AG04449 (cell line): ENCODE results near the gene SINHCAF.

Experiments used
- CTCF ChIA-PET: fragments of 350-600 bp; formaldehyde crosslinking; extraction: SDS; loops from one replicate; lab custom pipeline; 2021; ENCODE audit warnings: antibody characterized with exemption; lab: Yijun Ruan, JAX
- POLR2A ChIA-PET: fragments of 400-600, 350-600 bp; formaldehyde crosslinking; extraction: SDS; loops from one replicate; lab custom pipeline; 2020; ENCODE audit warnings: antibody characterized with exemption, inconsistent platforms; lab: Yijun Ruan, JAX
- DNase-seq: peaks from one replicate; pipeline ENCODE4 v3.0.0-alpha.2; 2010; ENCODE audit warnings: low read depth, low spot score
- H3K4me3 ChIP-seq: 2 replicates; pipeline ENCODE4 v1.5.1; 2011; ENCODE audit warnings: low read depth, mild to moderate bottlenecking, control low read depth, low read length
- TF ChIP-seq, protein P1 (sequence below): IDR thresholded peaks from one replicate; pipeline ENCODE4 v1.5.1; 2011; ENCODE audit warnings: mild to moderate bottlenecking, moderate library complexity, low read length, control low read depth, inconsistent platforms; ENCODE audit not compliant: insufficient read depth; ENCODE audit errors: missing control alignments

SINHCAF gene

DNA sequence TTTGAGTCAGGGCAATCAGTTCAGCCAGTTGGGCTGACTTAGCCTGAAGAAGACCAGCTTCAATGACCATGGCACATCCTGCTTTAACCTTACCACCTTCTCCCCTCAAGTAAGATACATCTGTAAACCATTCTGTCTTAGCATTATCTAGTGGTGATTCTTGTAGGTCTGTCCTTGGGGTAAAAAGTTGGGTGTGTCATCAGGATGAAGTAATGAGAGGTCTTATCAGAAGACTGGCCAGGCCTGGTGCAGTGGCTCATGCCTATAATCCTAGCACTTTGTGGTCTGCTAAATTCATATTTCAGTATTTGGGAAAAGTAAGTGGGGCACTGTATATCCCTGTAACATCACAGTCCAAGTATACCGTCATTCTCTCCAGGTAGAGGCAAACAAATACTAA lies 19.1 kb downstream of the SINHCAF start:
- CTCF ChIA-PET, result no interaction called here
- POLR2A ChIA-PET, result no interaction called here
- TF ChIP-seq, protein P1, sequence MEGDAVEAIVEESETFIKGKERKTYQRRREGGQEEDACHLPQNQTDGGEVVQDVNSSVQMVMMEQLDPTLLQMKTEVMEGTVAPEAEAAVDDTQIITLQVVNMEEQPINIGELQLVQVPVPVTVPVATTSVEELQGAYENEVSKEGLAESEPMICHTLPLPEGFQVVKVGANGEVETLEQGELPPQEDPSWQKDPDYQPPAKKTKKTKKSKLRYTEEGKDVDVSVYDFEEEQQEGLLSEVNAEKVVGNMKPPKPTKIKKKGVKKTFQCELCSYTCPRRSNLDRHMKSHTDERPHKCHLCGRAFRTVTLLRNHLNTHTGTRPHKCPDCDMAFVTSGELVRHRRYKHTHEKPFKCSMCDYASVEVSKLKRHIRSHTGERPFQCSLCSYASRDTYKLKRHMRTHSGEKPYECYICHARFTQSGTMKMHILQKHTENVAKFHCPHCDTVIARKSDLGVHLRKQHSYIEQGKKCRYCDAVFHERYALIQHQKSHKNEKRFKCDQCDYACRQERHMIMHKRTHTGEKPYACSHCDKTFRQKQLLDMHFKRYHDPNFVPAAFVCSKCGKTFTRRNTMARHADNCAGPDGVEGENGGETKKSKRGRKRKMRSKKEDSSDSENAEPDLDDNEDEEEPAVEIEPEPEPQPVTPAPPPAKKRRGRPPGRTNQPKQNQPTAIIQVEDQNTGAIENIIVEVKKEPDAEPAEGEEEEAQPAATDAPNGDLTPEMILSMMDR, result no peak
- no peak for DNase-seq
- H3K4me3 ChIP-seq, result no peak overlapping the region

DNA sequence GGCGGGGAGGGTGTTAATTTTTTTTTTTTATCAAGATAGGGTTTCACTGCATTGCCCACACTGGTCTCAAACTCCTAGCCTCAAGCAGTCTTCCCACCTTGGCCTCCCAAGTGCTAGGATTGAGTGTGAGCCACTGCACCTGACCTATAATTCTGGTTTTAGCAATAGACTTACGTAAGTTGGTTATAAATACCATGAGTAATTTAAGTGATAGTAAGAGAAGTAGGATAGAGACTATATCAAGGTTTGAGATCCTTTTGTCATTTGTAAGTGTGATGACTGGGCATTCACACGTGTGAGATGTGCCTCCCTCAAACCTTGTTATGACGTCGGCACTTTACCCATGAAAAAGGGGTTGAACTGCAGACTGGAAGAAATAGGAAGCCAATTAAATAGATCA lies 22.5 kb downstream of the SINHCAF start:
- ChIA-PET CTCF (interaction anchor here (1.5 kb wide), 1 partner anchor 31 kb away, joined by 4 read pairs; no protein-coding TSS in a partner anchor), POLR2A (no interaction called here)
- TF ChIP-seq, protein P1, result no peak
- no peak for DNase-seq
- H3K4me3 ChIP-seq, result no peak overlapping the region

DNA sequence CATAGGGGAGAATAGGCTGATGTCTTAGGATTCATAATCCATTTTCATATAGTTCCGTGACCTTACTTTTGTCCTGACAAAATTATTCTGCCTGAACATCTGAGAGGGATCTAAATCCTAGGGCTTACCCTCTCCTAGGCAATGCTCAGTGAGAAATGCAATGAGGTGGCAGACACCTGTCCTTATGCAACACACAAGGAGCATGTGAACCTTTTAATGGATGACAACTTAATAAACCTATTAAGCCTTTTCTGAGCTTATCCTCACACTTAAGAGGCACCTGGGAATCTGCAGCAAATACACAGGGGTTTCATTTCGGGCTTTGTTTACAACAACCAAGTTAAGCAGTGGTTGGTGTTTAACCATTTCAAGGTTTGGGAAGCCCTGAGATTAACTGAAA lies 24.6 kb downstream of the SINHCAF start:
- CTCF ChIA-PET, result interaction anchor here (1.2 to 4.3 kb wide), 2 partner anchors 29 to 50 kb away, joined by 3 to 15 read pairs; no protein-coding TSS in a partner anchor
- POLR2A ChIA-PET, result no interaction called here
- DNase-seq, result no peak
- TF ChIP-seq, protein P1, result no peak
- H3K4me3 ChIP-seq, result no peak overlapping the region

DNA sequence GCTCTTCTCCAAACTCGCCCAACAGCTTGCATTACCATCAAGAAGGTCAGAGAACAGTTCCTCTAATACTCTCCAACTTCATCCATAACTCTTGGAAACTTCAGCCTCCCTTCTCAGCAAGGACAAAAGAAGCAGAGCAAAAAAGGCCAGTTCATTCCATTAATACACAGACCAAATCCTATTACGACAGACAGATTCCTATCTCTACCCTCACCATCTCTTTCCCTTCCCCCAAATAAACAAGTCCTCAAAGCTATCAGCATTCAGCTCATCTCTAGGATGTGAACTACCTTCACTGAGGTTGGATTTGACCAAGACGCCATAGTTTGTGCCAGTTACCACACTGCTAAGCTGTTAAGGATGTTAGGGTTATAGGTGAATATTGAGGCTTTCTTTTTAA lies 25.2 kb downstream of the SINHCAF start:
- CTCF ChIA-PET, result interaction anchor here (4.3 kb wide), 1 partner anchor 29 kb away, joined by 15 read pairs; no protein-coding TSS in a partner anchor
- H3K4me3 ChIP-seq, result no peak overlapping the region
- no peak for DNase-seq
- POLR2A ChIA-PET, result no interaction called here
- TF ChIP-seq, protein P1, result no peak

GRCh38 chr12:31300341-31300740 lies 25.6 kb downstream of the SINHCAF start:
- ChIA-PET CTCF (interaction anchor here (0.8 to 4.3 kb wide), 2 partner anchors 21 to 28 kb away, joined by 3 to 15 read pairs; no protein-coding TSS in a partner anchor), POLR2A (no interaction called here)
- no peak overlapping the region for H3K4me3 ChIP-seq
- TF ChIP-seq, protein P1, result no peak
- no peak for DNase-seq

- no peak overlapping the region for H3K4me3 ChIP-seq
- TF ChIP-seq, protein P1, result no peak
- DNase-seq, result no peak
- POLR2A ChIA-PET, result no interaction called here
- CTCF ChIA-PET, result interaction anchor here (1.2 to 4.3 kb wide), 2 partner anchors 27 to 61 kb away, joined by 3 to 15 read pairs; no protein-coding TSS in a partner anchor
Observed at GRCh38 chr12:31298922-31299321, 27.0 kb downstream of the SINHCAF start.
